C1 segment of cervical spinal cord (tissue), 14 donors: ENCODE results near the gene UNC5B.
A peak's percentile ranks its signal among the peaks of the same experiment; 100 is the strongest.

ENCODE experiments used
- DNase-seq, 14 donors: peaks; one replicate each; lab custom pipeline; 2025; lab: John Stamatoyannopoulos, UW

Gene UNC5B

DNA sequence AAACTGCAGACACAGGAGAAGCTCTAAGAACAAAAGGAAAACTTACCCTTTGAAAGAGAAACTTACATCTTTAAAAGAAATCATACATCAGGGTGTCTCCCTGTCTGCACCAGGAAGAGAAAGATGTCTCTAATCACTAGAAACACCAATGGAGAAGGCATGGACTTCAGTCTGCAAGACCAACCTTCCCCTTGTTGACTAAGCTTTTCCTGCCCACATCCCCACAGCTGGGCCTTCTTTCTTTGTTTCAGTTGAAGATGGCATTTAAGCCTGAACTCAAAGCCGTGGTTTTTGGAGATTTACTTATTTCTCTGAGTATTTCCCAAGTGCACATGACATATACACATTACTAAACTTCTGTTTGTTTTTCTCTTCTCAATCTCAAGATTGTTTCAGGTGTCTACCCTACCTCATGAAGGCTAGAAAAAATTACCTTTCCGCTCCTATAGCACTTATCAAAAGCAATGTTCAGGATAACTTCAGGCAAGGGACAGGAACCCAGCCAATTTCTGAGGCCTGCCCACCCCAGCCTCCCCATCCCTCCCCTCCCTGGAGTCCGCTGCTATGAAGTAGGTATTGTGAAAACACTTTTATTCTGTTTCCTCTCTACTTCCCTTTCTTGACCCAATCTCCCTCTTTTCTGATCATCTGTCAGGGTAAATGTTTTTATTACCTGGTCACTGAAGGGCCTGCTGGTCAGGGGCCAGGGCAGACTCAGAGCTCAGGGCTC is 103.9 kb downstream of the UNC5B start:
- no peak for DNase-seq

DNA sequence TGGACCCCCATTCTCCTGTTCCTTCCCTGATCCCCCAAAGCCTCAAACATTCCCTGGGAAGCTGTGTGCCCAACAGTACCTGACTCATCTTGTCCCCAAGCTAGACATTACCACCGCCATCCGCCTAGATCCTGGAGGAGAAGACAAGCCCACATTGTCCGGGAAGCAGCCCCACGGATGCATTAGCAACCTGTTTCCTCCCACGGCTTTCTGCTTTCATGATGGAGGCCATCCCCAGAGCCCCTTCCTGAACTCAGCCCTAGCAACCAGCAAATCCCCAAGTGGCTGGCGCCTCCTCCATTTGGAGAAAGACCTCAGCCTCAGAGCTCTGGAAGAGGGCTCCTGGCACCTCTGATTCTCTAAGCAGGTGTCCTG is 104.4 kb downstream of the UNC5B start:
- DNase-seq, result no peak

DNA sequence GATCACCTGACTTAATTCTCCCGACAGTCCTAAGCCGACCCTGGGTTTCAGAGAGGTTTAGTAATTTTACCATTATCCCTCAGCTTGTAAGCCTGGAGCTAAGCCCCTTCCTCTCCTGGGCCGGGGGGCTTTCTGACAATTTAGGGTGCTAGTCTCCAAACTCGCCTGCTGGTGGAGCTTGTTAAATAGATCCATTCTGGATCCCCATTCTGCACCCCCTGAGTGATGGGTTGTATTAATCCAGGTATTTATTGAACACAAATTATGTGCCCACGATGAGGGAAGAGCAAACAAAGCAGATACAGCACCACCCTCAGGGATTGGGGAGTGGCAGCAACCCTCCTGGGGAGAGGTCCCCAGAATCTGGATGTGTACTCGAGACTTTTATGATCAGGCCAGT is 105.4 kb downstream of the UNC5B start:
- no peak for DNase-seq

DNA sequence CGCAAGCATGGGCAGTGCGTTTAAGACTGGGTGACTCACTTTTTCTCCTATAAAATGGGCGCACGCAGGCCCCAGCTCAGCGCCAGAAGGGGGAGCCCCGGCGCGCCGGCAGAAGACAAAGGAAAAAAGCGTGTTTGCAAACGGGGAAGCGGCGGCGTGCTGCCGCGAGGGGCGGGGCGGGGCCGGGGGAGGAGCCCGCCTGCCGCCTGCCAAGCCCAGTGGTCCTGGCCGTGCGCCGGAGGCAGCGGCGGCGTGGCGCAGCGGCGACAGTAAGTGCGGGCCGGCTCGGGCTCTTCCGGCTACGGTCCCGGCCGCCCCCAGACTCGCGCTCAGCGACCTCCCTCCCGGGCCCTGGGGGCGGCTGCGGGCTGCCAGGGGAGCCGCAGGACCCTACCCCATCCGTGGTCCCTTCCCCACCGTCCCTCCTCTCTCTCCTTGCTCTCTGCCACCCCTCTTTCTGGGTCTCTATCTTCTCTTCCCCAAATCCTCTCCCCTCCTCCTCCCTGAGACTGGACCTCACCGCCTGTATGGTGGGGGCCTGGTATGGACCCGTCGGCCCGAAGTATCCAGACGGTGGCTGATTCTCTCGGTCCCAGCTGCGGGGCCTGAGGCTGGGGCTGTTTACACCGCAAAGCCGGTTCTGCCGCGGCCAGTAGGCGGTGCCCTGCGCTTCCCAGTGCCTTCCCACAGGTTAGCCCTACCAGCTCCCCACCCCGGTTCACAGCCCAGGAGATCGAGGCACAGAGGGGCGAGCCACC is 106.9 kb downstream of the UNC5B start, which contains the start of gene SLC29A3:
Gene SLC29A3 (plus strand): TSS at position 218 of the 758 bp plus-strand sequence. CDS start 51 bp downstream, at position 269.
- peak in 13 of 14 donors; percentile 7 to 84 (median 64) for DNase-seq

DNA sequence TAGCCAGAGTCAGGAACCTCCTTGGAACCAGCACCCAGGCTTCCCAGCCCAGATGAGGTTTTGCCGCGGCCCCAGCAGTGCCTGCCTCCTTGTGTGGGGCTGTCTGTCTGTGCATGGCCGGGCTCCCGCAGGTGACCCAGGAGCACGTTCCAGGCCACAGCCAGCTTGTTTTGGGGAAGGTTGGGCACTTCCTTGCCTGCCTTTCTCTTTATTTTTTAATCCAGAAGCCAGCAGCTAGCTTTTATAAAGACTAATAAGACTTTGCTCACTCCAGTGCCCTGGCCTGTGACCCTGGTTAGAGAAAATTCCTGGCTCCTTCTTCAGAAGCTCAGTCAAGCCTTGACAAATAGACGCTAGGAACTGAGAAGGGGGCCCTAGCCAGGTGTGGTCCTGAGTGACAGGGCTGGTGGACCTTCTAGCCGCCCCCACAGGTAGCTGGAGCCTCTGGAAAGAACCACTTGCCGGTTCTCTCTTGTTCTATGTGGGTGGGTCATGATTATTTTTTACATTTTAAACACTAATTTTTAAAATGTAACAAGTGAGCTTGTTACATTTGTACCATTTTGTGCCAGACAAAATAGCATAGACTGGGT is 107.5 kb downstream of the UNC5B start:
- DNase-seq, result no peak

DNA sequence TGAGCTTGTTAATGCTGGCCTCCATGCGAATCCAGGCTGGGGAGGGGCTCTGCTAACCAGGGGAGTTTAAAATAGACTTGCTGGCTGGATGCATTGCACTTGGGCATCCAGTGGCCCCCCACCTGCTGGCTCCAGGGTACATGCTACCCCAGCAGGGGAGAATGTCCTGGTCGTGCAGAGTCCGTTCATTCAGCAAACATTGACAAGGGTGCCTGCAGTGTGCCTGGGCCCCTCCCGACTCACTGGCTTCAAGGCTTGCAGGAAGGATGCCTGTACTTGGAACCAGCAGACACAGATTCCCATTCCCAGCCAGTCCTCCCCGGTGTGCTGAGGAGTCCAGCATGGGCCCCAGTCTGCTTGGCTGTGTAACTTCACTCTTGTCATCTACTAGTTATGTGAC is 108.2 kb downstream of the UNC5B start:
- no peak for DNase-seq

DNA sequence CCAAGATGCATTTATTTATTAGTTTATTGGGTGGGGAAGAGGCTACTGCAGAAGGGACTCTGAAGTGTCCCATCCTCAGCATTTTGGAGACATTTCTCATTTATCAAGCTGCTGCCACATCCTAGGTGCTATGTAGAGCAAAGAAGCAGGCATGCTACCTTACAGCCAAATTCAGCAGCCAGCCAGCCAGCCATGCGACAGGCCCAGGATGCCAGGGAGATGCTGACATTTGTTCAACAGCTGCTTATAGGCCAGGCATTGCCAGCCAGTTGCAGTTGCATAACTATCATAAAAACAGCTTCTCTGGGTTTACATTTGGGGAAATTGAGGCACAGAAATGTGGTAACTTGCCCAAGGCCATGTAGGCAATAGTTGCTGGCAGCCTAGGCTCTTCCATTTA is 109.0 kb downstream of the UNC5B start:
- DNase-seq, result no peak

DNA sequence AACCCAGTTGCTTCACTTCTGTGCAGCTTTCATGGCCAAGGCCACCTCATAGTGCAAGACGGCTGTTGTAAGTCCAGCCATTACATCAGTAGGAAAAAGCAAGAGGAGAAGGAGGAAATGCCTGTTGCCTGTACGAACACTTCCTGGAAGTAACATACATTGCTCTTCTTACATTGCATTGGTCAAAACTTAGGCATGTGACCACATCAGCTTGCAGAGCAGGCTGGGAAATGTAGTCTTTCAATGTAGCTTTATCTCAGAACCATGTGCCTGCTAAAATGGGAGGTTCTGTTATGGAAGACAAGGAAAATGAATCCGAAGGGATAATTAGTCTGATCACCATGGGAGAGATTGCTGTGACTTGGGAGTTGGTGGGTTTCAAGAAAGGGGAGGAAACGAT is 111.0 kb downstream of the UNC5B start:
- no peak for DNase-seq

DNA sequence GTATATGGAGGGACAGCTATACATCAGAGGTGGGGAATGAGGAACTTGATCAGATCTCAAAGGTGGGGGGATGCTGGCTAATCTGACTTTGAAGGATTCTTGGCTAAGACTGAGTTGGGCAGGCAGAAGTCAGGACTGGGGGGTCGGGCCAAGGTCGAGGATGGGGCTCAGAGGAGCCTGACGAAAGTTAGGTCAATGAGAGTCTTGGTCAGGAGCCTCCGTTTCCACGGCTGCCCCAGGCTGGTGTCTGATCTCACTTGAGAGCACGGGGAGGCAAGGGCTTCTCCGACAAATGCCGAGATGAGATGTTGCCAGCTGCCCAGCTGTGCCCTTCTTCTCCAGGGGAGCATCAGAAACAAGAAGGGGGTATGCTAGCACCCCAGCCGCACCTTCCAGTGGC is 112.4 kb downstream of the UNC5B start:
- DNase-seq, result no peak

DNA sequence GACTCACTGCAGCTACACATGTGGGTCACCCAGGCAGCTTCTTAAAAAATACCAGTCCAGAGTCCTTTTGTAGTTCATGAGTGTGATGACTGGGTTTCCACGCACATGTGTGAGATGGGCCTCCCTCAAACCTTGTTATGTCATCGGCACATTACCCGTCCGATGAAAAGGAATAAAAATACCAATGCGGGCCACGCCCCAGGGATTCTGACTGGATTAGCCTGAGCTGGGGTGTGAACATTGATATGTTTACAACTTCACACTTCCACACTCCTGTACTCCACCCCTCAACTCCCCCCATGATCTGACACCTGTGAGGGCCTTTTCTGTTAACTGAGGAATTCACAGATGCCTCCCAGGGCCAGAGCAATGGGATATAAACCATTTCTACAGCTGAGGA is 112.9 kb downstream of the UNC5B start:
- no peak for DNase-seq

DNA sequence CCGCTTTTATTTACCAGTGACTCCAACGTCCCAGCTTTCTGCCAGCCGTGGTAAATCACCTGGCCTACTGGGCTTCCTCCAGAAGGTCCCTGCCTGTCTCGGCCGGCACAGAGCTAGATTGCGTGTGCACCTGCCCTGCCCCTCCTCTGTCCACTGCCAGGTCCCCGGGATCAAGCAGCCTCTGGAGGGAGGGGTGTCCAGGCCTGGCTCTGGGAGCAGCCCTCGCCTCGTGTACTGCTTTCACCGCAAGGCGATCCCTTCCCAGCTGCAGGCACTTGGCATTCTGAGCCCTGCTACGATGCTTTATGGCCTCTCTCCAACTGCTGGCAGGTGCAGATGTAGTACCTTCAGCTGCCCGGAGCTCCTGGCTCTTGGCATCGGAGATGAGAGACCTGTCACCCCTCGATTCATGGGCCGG is 114.1 kb downstream of the UNC5B start:
- no peak for DNase-seq

DNA sequence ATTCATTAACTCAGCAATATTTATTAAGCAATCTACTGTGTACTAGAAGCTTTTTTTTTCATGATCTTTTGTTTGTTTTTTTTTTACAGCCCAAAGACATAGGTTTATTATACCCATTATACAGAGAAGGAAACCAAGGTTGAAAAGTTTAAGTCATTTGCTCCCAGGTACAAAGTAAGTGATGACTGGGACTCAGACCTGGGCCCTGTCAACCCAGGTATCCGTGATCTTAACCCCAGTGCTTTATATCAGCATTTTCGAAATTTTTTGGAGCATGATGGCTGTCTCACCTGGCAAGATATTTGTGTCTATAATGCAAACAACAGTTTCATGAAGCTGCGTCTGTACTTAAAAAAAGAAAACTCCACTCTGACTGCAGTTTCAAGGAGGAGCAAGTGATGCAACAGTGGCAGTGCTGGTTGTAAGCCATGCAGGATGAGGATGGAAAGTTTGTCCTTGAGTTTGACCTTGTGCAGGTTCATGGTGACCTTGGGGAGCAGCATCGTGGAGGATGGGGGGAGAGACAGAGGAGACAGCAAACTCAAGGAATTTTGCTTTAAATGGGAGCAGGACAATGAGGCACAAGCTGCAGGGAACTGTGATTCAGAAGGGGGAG is 118.5 kb downstream of the UNC5B start:
- no peak for DNase-seq

DNA sequence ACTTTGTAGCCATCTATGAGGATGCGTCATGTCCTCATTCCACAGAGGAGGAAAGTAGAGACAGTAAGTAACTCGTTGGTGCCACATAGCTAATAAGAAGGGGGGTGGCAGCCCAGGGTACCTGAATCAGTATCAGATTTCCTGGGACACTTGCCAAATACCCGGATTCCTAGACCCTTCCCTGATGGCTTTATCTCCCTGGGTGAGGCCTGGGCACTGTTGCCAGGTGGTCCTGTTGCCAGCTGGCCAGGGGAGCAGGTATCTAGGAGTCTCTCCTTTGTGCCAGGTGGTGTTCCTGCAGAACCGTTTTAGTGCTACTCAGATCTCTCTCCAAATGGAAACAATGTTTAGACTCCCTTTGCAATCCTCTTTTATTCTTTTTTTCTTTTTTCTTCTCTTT is 119.4 kb downstream of the UNC5B start:
- DNase-seq, result peak in 1 of 14 donors; percentile 57

DNA sequence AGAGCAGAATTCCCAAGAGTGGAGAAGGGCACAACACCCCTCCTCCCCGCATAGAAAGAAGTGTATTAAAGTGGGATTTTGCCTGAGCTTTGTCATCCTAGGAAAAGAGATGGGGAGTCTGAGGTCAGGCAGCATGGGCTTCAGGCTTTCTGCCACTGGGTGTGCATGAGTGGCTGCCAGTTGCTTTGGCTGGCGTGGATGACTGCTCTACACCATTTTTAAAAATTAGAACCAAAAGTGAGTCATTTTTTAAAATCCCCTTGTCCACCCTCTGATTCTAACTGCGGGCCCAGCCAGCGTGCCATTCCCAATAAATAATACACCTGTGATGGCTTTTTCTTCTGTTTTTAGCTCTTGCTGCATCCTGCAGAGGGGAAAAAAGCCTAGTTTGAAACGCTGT is 120.1 kb downstream of the UNC5B start:
- DNase-seq, result no peak

DNA sequence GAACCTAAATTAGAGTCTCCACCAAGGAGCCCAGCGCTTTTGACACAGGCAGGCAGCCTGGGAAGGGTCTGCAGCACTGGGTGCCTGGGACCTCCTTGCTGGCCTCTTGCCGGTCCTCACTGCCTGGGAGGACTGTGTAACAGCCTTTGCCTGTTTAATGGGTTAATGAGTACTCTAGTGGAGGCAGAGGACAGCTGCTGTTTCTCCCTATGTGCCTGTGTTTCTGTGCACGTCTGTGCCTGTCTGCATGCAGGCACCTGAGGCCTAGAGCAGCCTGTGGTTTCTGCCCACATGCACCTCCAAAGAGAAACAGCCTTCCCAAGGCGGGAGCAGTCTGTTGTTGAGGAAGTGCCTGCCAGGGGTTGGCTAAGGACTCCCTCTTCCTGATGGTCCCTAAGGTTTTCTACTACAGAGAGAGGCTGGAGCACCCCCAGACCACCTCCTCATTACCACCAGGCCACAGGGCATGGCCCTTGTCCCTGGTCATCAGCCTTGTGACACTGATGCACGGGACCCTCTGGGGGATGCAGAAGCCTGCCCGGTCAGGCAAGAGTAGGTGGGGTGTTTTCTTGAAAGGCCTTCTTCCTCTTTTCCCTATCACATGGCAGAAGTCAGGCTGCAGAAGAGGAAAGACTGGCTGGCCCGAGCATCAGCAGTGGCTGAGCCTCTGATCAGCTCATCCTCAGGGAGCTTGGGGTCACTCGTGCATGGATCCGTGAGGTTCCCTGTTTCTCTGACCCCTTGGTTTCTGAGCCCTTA is 120.9 kb downstream of the UNC5B start:
- DNase-seq, result peak in 5 of 14 donors; percentile 20 to 45 (median 33)

DNA sequence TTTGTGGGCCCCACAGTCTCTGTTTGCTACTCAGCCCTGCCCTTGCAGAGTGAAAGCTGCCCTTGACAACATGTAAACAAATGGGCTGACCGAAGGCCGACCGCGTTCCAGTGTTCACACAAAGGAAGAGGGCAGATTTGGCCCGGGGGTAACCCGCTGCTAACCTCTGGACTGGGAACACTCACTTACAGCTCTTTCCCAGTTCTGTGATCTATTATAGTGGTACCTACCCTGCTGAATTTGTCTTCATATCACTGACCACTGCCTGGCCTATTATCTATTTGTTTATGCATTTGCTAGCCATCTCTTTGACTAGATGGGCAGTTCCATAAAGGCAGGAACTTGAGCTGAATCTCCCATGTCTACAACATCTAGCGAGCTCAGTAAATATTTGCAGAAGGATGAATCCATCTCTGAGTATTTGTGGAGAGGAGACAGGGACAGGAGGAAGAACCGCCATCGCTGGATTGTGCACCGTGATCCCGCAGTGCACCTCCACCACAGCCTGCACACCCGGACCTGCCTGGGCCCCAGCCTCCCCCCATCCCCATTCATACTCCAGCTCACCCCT is 121.9 kb downstream of the UNC5B start:
- no peak for DNase-seq

DNA sequence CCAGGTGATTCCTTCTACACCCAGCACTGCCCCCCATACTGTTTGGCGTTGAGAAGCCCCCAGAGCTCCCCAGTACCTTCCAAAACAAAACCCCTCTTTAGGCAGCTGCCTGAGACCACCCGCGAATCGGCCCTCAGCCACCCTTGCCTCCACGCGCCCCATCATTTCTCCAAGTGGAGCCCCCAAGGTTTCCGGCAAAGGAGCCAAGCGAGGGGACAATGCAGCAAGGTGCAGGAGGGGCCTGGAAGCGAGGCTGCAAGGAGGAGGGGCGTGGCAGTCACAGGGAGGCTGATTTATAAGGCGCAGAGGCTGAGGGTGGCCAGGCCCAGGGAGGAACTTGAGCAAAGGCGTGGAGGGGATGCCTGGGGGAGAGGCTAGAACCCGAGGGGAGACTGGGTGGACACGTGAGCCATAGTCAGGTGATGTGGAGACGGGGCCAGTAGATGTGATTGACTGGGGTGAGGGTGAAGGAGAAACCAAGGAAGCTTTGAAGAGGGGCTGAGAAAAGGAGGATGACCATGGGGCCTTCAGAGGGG is 122.9 kb downstream of the UNC5B start:
- DNase-seq, result no peak

DNA sequence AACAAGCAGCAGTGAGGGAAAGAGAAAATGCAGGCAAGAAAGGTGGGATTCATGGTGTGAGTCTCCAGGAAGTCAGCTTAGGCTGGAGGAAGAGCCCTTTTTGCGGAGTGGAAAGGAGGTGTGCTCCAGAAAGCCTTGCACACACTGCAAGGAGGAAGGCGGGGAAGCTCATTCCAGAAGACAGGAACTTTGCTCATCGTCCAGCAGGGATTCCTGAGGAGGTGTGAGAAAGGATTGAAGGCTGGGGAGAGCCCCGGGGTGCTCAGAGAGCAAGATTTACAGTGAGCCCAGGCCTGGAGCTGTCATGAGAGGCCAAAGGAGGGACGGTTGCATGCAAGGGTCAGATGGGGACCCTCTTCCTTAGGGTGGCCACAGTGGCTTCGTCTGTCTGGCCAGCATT is 124.3 kb downstream of the UNC5B start:
- no peak for DNase-seq

DNA sequence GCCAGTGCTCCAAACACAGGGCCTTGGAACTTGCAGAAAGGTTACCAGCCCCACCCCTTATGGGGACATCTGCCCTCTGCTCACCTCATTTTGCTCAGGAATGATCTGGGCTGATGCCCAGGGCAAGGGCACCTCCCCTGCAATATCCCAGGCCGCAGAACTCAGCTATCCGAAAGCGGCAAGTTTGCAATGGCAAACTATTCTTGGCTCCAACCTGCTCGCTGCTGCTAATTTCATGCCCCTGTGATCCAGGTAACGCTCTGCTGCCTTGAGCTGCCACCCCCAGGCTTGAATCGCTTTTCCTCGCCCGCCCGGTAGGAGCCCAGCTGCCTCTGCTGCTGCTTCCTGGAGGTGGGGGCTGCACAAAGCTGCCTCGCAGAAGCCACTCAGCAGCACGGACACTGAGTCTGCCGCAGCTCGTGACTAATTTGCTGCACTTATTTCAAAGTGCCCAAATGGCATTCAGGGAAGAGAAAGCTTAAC is 124.9 kb downstream of the UNC5B start:
- DNase-seq, result no peak

DNA sequence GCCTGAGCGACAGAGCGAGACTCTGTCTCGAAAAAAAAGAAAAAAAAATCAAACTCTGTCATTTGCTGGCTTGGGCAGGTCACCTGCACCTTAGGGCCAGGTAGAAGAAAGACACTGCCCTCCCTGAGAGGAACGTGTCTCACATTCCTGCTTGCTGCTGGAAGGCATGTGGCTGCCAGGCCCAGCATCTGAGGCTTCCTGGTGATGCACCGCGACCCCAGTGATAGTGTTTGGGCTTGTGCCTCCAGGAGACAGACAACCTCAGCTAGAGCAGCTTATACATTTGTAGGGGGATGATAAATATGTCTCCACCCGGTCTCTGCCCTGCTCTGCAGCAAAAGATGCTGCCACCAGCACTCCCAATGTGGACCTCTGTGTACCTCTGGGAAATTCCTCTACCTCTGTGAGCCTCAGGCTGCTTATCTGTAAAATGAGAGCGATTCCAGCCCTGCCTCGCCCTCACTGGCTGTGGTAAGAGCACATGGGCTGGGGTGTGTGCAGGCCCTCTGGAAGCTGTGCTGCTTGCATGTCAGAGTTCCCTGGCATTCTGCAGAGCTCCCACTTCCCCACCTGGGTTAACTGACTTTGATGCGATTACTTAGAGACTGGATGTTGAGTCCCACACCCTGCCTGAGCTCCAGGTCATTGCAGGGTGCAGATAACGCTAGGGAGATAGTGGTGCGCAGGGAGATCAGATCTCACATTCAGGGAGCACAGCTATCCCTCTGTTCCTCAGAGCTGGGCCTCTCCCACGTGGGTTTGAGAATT is 126.5 kb downstream of the UNC5B start:
- no peak for DNase-seq
